AG04449 (cell line): Measurements from ENCODE around the gene KRTAP19-4.
"Not testable (repeated sequence)": the region's sequence is repeated elsewhere in the genome, so short reads cannot be mapped to it uniquely, and the experiment has no call there.

Experiments
- CTCF ChIA-PET: fragments of 350-600 bp; formaldehyde crosslinking; extraction: SDS; loops from one replicate; lab custom pipeline; 2021; ENCODE audit warnings: antibody characterized with exemption; lab: Yijun Ruan, JAX
- POLR2A ChIA-PET: fragments of 400-600, 350-600 bp; formaldehyde crosslinking; extraction: SDS; loops from one replicate; lab custom pipeline; 2020; ENCODE audit warnings: antibody characterized with exemption, inconsistent platforms; lab: Yijun Ruan, JAX
- DNase-seq: peaks from one replicate; pipeline ENCODE4 v3.0.0-alpha.2; 2010; ENCODE audit warnings: low read depth, low spot score
- H3K4me3 ChIP-seq: 2 replicates; pipeline ENCODE4 v1.5.1; 2011; ENCODE audit warnings: low read depth, mild to moderate bottlenecking, control low read depth, low read length
- CTCF ChIP-seq: IDR thresholded peaks from one replicate; pipeline ENCODE4 v1.5.1; 2011; ENCODE audit warnings: mild to moderate bottlenecking, moderate library complexity, low read length, control low read depth, inconsistent platforms; ENCODE audit not compliant: insufficient read depth; ENCODE audit errors: missing control alignments

Gene KRTAP19-4, protein sequence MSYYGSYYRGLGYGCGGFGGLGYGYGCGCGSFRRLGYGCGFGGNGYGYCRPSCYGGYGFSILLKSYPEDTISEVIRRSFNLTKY

DNA sequence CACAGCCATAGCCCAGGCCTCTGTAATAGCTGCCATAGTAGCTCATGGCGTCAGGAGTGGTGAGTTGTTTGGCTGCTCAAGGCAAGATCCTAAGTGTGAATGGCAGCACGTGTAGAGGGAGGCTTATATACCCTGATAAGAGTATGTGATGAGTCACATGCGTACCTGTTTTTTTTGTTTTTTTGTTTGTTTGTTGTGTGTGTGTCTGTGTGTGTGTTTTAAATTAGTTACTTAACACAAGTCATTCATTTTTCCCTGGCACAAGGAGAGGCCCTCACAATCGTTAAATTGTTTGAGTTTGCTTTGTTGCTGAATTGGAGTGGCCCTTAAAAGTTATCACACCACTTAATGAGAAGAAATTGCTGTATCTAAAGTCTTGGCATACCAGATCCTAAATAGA, at the start of gene KRTAP19-4:
KRTAP19-4 (minus strand) TSS at position 101 of the 400 bp plus-strand sequence; CDS start at position 46, 55 bp downstream.
- TF ChIP-seq CTCF = no peak
- CTCF ChIA-PET = no interaction called here
- no peak within 1 kb of the TSS for H3K4me3 ChIP-seq
- POLR2A ChIA-PET = no interaction called here
- DNase-seq = no peak

DNA sequence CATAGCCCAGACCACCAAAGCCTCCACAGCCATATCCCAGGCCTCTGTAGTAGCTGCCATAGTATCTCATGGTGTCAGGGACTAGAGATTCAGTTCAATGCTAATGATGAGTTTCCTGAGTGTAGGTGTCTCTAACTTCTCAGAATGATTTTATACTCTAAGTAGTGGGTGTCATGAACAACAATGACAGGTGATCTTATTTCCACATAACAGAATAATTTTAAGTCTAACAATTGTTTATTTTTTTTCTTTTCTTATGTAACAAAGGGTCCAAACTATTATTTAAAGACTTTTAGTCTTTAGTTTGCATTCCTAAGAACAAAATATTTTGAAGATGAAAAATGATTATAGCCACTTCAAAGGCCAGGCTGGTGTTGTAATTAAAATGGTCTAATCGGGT, 44.8 kb upstream of the KRTAP19-4 start, which contains the start of gene KRTAP19-6:
KRTAP19-6 (minus strand) TSS at position 101 of the 400 bp plus-strand sequence; CDS start at position 70, 31 bp downstream.
- ChIA-PET POLR2A (no interaction called here), CTCF (no interaction called here)
- H3K4me3 ChIP-seq = no peak within 1 kb of the TSS
- no peak for DNase-seq
- TF ChIP-seq CTCF = no peak

- DNase-seq = no peak
- no peak overlapping the region for H3K4me3 ChIP-seq
- CTCF ChIA-PET = no interaction called here
- POLR2A ChIA-PET = no interaction called here
- TF ChIP-seq CTCF = no peak
These were observed 21.9 kb upstream of the KRTAP19-4 start for GRCh38 chr21:30518876-30519275.

GRCh38 chr21:30515681-30516080, 18.7 kb upstream of the KRTAP19-4 start:
- no peak overlapping the region for H3K4me3 ChIP-seq
- DNase-seq = no peak
- ChIA-PET POLR2A (no interaction called here), CTCF (no interaction called here)
- no peak for TF ChIP-seq CTCF

GRCh38 chr21:30505621-30506205, 8.7 kb upstream of the KRTAP19-4 start:
- DNase-seq, H3K4me3 ChIP-seq, CTCF ChIA-PET, POLR2A ChIA-PET: not testable (repeated sequence)

DNA sequence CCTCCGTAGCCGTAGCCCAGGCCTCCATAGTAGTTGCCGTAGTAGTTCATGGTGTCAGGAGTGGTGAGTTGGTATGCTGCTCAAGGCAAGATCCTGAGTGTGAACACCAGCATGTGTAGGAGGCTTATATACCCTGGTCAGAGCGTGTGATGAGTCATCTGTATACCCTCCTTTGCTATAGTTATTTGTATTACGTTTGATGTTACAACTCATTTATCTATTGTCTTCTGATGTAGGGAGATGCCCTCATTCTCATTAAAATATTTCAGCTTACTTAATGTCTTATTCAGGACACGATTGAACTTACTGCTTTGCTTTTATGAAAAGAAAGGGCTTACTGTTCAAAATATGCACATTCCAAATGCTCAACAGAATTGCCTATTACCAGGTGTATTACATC, 5.1 kb upstream of the KRTAP19-4 start, which contains the start of gene KRTAP19-5:
KRTAP19-5 (minus strand) TSS at position 101 of the 400 bp plus-strand sequence; CDS start at position 50, 51 bp downstream.
- ChIA-PET CTCF (no interaction called here), POLR2A (no interaction called here)
- TF ChIP-seq CTCF = no peak
- H3K4me3 ChIP-seq = no peak within 1 kb of the TSS
- no peak for DNase-seq

DNA sequence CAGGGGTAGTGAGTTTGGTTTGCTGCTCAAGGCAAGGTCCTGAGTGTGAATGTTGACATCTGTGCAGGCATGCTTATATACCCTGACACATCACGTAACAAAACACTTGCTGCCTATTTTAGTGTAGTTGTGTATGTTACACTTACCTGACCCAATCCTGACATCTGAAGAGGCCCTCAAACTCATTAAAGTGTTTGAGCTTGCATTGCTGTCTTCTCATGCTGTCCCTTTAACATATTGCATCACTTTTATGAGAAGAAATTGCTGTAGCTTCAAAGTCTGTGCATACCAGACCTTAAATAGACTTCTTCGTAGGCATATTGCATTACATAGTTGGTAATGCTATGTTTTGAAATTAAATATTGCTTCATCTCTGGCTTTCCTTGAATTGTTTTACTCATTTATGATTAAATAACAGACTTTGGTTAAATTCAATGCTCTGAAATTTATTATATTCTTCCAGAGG, 5.0 kb downstream of the KRTAP19-4 start, which contains the start of gene KRTAP19-3:
KRTAP19-3 (minus strand) TSS at position 51 of the 466 bp plus-strand sequence. CDS start 56 bp downstream, outside the sequence.
- no peak within 1 kb of the TSS for H3K4me3 ChIP-seq
- ChIA-PET POLR2A (no interaction called here), CTCF (no interaction called here)
- TF ChIP-seq CTCF = no peak
- DNase-seq = no peak
